Keratinocyte (primary cell): ENCODE results near the gene EBF4. TPM values are rescaled to one million over a fixed set of nuclear protein-coding genes. Genes with fewer than 3 reads are reported as not detected.

Source experiments
- DNase-seq: peaks from one replicate; pipeline ENCODE4 v3.0.0-alpha.2; 2011; ENCODE audit warnings: low read depth, missing footprints, low spot score
- FAIRE-seq: peaks from 2 replicates; lab custom pipeline; 2011; peaks lifted over from hg19 to GRCh38; lab: Jason Lieb, UNC
- H2AFZ ChIP-seq: 2 replicates; pipeline ENCODE4 v1.6.0; 2012; ENCODE audit warnings: low read length, control low read depth, inconsistent platforms; ENCODE audit not compliant: control insufficient read depth
- H3K27ac ChIP-seq: 2 replicates; pipeline ENCODE4 v1.5.1; 2011; ENCODE audit warnings: low read length; ENCODE audit not compliant: control insufficient read depth, insufficient read depth
- H3K27me3 ChIP-seq: 3 replicates; pipeline ENCODE4 v1.6.0; 2011; ENCODE audit warnings: low read length; ENCODE audit not compliant: control insufficient read depth, insufficient read depth; ENCODE audit errors: extremely low read depth
- H3K36me3 ChIP-seq, 2 experiments: 2 replicates in 1 of 2; 3 replicates in 1 of 2; pipeline ENCODE4 v1.5.1; 2011; ENCODE audit warnings: low read length in 2 of 2, mild to moderate bottlenecking in 1 of 2; ENCODE audit not compliant: control insufficient read depth in 2 of 2, insufficient read depth in 2 of 2; ENCODE audit errors: extremely low read depth in 1 of 2
- H3K4me1 ChIP-seq: 3 replicates; pipeline ENCODE4 v1.5.1; 2011; ENCODE audit warnings: low read length; ENCODE audit not compliant: control insufficient read depth, insufficient read depth; ENCODE audit errors: extremely low read depth
- H3K4me2 ChIP-seq: 3 replicates; pipeline ENCODE4 v1.6.0; 2011; ENCODE audit warnings: low read depth, low read length; ENCODE audit not compliant: control insufficient read depth, insufficient read depth; ENCODE audit errors: extremely low read depth
- H3K4me3 ChIP-seq, 3 experiments: fragments of 200-600 bp in 1 of 3; sonication (generic) in 1 of 3; 2 replicates in 2 of 3; 3 replicates in 1 of 3; pipeline ENCODE4 v1.5.1; 2011 to 2016; ENCODE audit warnings: low read length in 3 of 3, mild to moderate bottlenecking in 3 of 3, control low read depth in 2 of 3, inconsistent platforms in 1 of 3, low read depth in 1 of 3, mixed read lengths in 1 of 3, mixed run types in 1 of 3, moderate library complexity in 1 of 3; ENCODE audit not compliant: control insufficient read depth in 2 of 3, insufficient read depth in 2 of 3; ENCODE audit errors: extremely low read depth in 1 of 3
- H3K79me2 ChIP-seq: 2 replicates; pipeline ENCODE4 v1.6.0; 2012; ENCODE audit warnings: low read length; ENCODE audit not compliant: control insufficient read depth, insufficient read depth
- H3K9ac ChIP-seq: 3 replicates; pipeline ENCODE4 v1.6.0; 2011; ENCODE audit warnings: low read length; ENCODE audit not compliant: control insufficient read depth, insufficient read depth; ENCODE audit errors: extremely low read depth
- H3K9me1 ChIP-seq: 3 replicates; pipeline ENCODE4 v1.6.0; 2011; ENCODE audit warnings: low read length; ENCODE audit not compliant: control insufficient read depth, insufficient read depth; ENCODE audit errors: extremely low read depth
- H3K9me3 ChIP-seq: 2 replicates; pipeline ENCODE4 v1.5.1; 2012; ENCODE audit warnings: low read depth, low read length; ENCODE audit not compliant: control insufficient read depth
- H4K20me1 ChIP-seq: 3 replicates; pipeline ENCODE4 v1.6.0; 2011; ENCODE audit warnings: low read length; ENCODE audit not compliant: control insufficient read depth, insufficient read depth; ENCODE audit errors: extremely low read depth
- CTCF ChIP-seq, 3 experiments: IDR thresholded peaks in 1 of 3; conservative IDR thresholded peaks in 1 of 3; optimal IDR thresholded peaks in 1 of 3; 2 replicates in 2 of 3; 3 replicates in 1 of 3; pipeline versions ENCODE3 to v1.5.1; 2011; ENCODE audit warnings: low read length in 3 of 3, mild to moderate bottlenecking in 3 of 3, moderate library complexity in 2 of 3, control low read depth in 1 of 3, inconsistent platforms in 1 of 3; ENCODE audit not compliant: insufficient read depth in 2 of 3; ENCODE audit errors: extremely low read depth in 1 of 3
- EZH2 ChIP-seq: IDR thresholded peaks from one replicate; pipeline ENCODE4 v1.6.1; 2012; ENCODE audit warnings: inconsistent platforms, mild to moderate bottlenecking, low read length, moderate library complexity
- dilution Hi-C: fragments of 300-500 bp; cut with MboI; formaldehyde crosslinking; loops from one replicate; pipeline ENCODE4 v1.7.0; 2020; ENCODE audit warnings: low sequenced_read_pairs; ENCODE audit not compliant: extremely low pct_ligation_motif_present
- polyA plus RNA-seq, 5 experiments: library from polyadenylated mRNA; depleted of rRNA in 3 of 5; stranded (reverse) in 3 of 5; stranded (forward) in 1 of 5; unstranded in 1 of 5; fragments of >200 nt; gene quantifications; 1 replicate in 1 of 5; 2 replicates in 3 of 5; 3 replicates in 1 of 5; pipeline versions ENCODE4 v1.2.1 to v1.2.3, GENCODE V29; 2011 to 2012; ENCODE audit warnings: missing spikeins in 2 of 5, low read depth in 1 of 5, low replicate concordance in 1 of 5

Gene EBF4
- polyA plus RNA-seq, 1 donor (not counting 4 experiments of a cell fraction or from before 2014, with no cell fraction given) = not detected

- Histone ChIP-seq H3K79me2 (no peaks in the 10 kb centered on the region), H3K9me1 (no peaks in the 10 kb centered on the region), H2AFZ (no peak overlapping the region), H3K9ac (no peak overlapping the region), H4K20me1 (no peaks in the 10 kb centered on the region), H3K4me2 (no peak overlapping the region), H3K36me3 (no peaks in the 10 kb centered on the region), H3K9me3 (peaks cover 2% of the 10 kb centered on the region), H3K4me3 (no peak overlapping the region), H3K27ac (no peak overlapping the region), H3K4me1 (no peaks in the 10 kb centered on the region), H3K27me3 (peaks cover 70% of the 10 kb centered on the region)
- FAIRE-seq = no peak
- no peak for TF ChIP-seq CTCF (optimal IDR thresholded peaks at IDR 0.05 in 1 of 3, IDR thresholded peaks at IDR 0.05 in 1 of 3, conservative IDR thresholded peaks at IDR 0.05 in 1 of 3; ENCODE audit: extremely low read depth in 1 of 3, insufficient read depth in 2 of 3, low read length in 3 of 3)
- TF ChIP-seq EZH2 = peak; percentile 60
- DNase-seq = no peak
- dilution Hi-C loops = no loop called here
Measured at GRCh38 chr20:2805689-2806350, 113.2 kb downstream of the EBF4 start.

GRCh38 chr20:2806351-2806701 is 113.7 kb downstream of the EBF4 start:
- no peak overlapping the region for H3K27ac ChIP-seq
- FAIRE-seq = no peak
- H2AFZ ChIP-seq = no peak overlapping the region
- H3K27me3 ChIP-seq = peaks cover 65% of the 10 kb centered on the region
- no peaks in the 10 kb centered on the region for H3K9me1 ChIP-seq
- no peaks in the 10 kb centered on the region for H3K36me3 ChIP-seq
- H3K4me1 ChIP-seq = no peaks in the 10 kb centered on the region
- peaks cover 2% of the 10 kb centered on the region for H3K9me3 ChIP-seq
- dilution Hi-C loops = no loop called here
- H3K4me2 ChIP-seq = no peak overlapping the region
- no peak overlapping the region for H3K4me3 ChIP-seq
- no peaks in the 10 kb centered on the region for H4K20me1 ChIP-seq
- DNase-seq = no peak
- H3K79me2 ChIP-seq = no peaks in the 10 kb centered on the region
- TF ChIP-seq CTCF (optimal IDR thresholded peaks at IDR 0.05 in 1 of 3, IDR thresholded peaks at IDR 0.05 in 1 of 3, conservative IDR thresholded peaks at IDR 0.05 in 1 of 3; ENCODE audit: extremely low read depth in 1 of 3, insufficient read depth in 2 of 3, low read length in 3 of 3) (no peak), EZH2 (no peak)
- no peak overlapping the region for H3K9ac ChIP-seq
